ENCODE results near the gene CHN1. TPM values are rescaled to one million over a fixed set of nuclear protein-coding genes. Genes with fewer than 3 reads are reported as not detected.

Gene CHN1
- total and polyA plus RNA-seq, 12 donors, result 7.6 to 40.0 (median 21.8) TPM

DNA sequence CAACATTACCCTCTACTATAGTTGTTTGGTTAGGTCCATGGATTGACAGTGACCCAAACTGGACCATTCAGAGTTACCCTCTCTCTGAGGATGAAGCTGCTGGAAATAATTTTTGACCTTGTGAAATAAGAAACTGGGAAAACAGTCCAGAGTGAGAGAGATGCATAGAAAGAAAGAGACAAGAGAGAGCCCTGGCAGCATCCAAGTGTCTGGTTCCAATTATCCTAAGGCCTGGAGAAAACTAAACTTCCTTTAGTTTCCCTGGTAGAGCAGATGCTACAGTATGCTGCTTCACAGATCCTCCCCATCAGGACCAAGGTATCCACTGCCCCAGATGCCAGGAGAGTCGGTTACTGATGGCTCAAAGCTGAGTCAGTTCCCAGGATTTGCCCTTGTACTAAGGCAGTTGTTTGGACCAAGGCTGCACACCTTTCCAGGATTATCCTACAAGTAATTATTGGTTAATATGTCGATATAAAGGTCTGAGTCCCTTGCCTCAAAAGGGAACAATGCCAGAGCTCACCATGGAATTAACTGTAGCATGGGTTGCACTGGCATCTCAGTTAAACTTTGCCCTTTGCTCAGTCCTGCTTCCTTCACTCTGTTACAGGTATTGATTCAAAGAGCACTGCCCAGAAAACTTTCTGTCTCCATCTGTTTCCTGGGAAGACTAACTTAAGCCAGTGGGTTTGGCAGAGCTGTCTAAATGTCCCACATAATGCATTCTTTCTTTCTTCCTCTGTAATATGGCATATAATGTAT, 14.6 kb upstream of the CHN1 start:
- TF ChIP-seq, protein P1, sequence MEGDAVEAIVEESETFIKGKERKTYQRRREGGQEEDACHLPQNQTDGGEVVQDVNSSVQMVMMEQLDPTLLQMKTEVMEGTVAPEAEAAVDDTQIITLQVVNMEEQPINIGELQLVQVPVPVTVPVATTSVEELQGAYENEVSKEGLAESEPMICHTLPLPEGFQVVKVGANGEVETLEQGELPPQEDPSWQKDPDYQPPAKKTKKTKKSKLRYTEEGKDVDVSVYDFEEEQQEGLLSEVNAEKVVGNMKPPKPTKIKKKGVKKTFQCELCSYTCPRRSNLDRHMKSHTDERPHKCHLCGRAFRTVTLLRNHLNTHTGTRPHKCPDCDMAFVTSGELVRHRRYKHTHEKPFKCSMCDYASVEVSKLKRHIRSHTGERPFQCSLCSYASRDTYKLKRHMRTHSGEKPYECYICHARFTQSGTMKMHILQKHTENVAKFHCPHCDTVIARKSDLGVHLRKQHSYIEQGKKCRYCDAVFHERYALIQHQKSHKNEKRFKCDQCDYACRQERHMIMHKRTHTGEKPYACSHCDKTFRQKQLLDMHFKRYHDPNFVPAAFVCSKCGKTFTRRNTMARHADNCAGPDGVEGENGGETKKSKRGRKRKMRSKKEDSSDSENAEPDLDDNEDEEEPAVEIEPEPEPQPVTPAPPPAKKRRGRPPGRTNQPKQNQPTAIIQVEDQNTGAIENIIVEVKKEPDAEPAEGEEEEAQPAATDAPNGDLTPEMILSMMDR (IDR thresholded peaks at IDR 0.05), result no peak
- TF ChIP-seq POLR2A (IDR thresholded peaks at IDR 0.05), result no peak
- Histone ChIP-seq H3K27ac (no peak overlapping the region), H3K4me3 (no peak overlapping the region), H3K27me3 (no peaks in the 10 kb centered on the region), H3K9me3 (replicated peaks in 1 of 3) (no peaks in the 10 kb centered on the region), H3K4me1 (replicated peaks in 1 of 2) (no peaks in the 10 kb centered on the region), H3K36me3 (replicated peaks in 1 of 2) (no peaks in the 10 kb centered on the region)
- intact Hi-C loops (cut with DNase I), result no loop called here
- DNase-seq, result no peak
- 75 to 91% (median 85%) methylated on average over 2 of the region's 2 CpGs for WGBS, 4 donors

DNA sequence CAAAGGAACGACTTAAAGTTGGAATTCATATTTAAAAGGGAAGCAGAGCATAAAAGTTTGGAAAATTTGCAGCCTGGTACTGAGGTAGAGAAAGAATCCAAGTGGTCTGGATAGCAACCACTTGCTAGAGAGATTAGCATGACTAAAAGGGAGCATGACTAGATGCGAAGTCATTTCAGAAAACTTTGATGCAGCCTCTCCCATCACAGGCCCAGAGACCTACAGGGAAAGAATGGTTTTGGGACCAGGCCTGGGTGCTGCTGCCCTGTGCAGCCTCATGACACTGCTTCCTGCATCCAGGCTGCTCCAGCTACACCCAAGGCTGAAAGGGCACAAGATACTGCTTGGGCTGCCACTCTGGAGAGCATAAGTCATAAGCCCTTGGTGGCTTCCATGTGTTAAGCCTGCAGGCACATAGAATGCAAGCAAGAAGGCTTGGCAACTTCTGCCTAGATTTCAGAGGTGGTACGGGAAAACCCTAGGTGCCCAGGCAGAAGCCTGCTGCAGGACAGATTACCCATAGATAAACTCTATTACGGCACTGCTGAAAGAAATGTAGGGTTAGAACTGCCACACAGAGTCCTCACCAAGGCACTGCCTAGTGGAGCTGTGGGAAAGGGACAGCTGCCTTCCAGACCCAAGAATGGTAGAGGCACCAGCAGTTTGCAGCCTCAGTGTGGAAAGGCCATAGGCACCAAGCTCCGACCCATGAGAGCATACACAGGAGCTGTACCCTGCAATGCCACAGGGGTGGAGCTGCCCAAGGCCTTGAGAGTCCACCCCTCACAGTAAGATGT, 12.6 kb upstream of the CHN1 start:
- Histone ChIP-seq H3K27me3 (no peaks in the 10 kb centered on the region), H3K9me3 (replicated peaks in 1 of 3) (no peaks in the 10 kb centered on the region), H3K27ac (no peak overlapping the region), H3K4me3 (no peak overlapping the region), H3K4me1 (replicated peaks in 1 of 2) (no peaks in the 10 kb centered on the region), H3K36me3 (replicated peaks in 1 of 2) (no peaks in the 10 kb centered on the region)
- TF ChIP-seq, protein P1 (IDR thresholded peaks at IDR 0.05), result no peak
- no peak for TF ChIP-seq POLR2A (IDR thresholded peaks at IDR 0.05)
- intact Hi-C loops (cut with DNase I), result no loop called here
- no peak for DNase-seq
- 88 to 97% (median 95%) methylated on average over 5 of the region's 5 CpGs for WGBS, 4 donors

DNA sequence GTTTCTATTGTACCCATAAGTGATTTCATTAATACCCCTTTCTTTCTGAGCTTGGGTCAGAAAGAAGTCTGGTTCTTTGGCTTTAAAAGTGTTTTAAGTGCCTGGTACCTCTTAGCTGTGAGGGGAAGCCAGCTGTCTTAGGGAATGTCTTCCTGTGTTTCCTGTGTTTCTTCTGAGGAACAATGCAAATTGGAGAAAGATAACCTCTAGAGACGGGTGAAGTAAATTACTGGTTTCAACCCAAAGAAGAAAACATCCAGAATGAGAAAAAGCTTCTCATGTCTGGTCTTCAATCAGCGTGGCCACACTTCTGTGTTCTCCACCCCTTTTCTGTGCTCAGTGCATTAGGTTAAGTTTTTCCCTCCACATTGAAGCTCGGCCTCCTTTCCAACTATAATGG, 10.2 kb upstream of the CHN1 start:
- intact Hi-C loops (cut with DNase I), result no loop called here
- no peaks in the 10 kb centered on the region for H3K27me3 ChIP-seq
- no peaks in the 10 kb centered on the region for H3K4me1 ChIP-seq (replicated peaks in 1 of 2)
- no peaks in the 10 kb centered on the region for H3K36me3 ChIP-seq (replicated peaks in 1 of 2)
- no peak for TF ChIP-seq POLR2A (IDR thresholded peaks at IDR 0.05)
- TF ChIP-seq, protein P1 (IDR thresholded peaks at IDR 0.05), result no peak
- DNase-seq, result no peak
- no peak overlapping the region for H3K27ac ChIP-seq
- H3K9me3 ChIP-seq (replicated peaks in 1 of 3), result no peaks in the 10 kb centered on the region
- H3K4me3 ChIP-seq, result no peak overlapping the region
- WGBS, 4 donors, result 52 to 72% (median 64%) methylated on average over 3 of the region's 3 CpGs

DNA sequence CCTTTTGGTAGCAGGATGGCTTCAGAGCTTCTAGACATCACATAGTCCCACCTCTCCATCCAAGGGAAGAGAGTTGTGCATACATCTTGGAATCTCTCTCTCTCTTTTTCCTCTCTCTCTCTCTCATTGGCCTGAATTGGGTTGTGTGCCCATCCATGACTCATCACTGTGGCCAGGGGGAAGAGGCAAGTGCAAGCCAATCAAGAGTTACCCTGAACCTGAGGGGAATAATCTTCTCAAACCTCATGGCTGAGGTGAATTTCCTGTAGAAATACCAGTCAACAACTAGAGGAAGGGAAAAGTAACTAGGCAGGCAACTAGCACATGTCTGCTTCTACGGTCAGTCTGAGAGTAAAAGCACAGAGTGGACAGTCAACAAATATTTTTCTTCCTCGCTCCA, 7.3 kb upstream of the CHN1 start:
- Histone ChIP-seq H3K27me3 (no peaks in the 10 kb centered on the region), H3K27ac (no peak overlapping the region), H3K4me1 (replicated peaks in 1 of 2) (no peaks in the 10 kb centered on the region), H3K36me3 (replicated peaks in 1 of 2) (no peaks in the 10 kb centered on the region), H3K4me3 (no peak overlapping the region), H3K9me3 (replicated peaks in 1 of 3) (no peaks in the 10 kb centered on the region)
- WGBS, 4 donors, result 95 to 100% (median 97%) methylated on average over 2 of the region's 2 CpGs
- intact Hi-C loops (cut with DNase I), result no loop called here
- TF ChIP-seq, protein P1 (IDR thresholded peaks at IDR 0.05), result no peak
- TF ChIP-seq POLR2A (IDR thresholded peaks at IDR 0.05), result no peak
- DNase-seq, result no peak
